ENCODE measurements around the gene NSMF. TPM values are rescaled to one million over a fixed set of nuclear protein-coding genes. Genes with fewer than 3 reads are reported as not detected.

Gene NSMF
- total and polyA plus RNA-seq, 2 experiments from 2014 or later, result 20.3 to 103 TPM

- no peaks in the 10 kb centered on the region; the same call in 2 of the 3 replicates for H3K36me3 Mint-ChIP-seq (ENCODE audit: low read depth)
- H3K4me3 Mint-ChIP-seq, result no peak overlapping the region
- H3F3A ChIP-seq (replicated peaks; ENCODE audit: low read depth), result no peaks in the 10 kb centered on the region
- H3K9me2 ChIP-seq (ENCODE audit: insufficient read depth), result no peaks in the 10 kb centered on the region
- H3K4me1 Mint-ChIP-seq, result peaks cover 2% of the 10 kb centered on the region; the same call in 2 of the 3 replicates
- TF ChIP-seq ETS1 (IDR thresholded peaks at IDR 0.05), result no peak
- no peak for TF ChIP-seq ZNF462 (CRISPR knock-in tag; IDR thresholded peaks at IDR 0.05)
- TF ChIP-seq ZNF331 (CRISPR knock-in tag; IDR thresholded peaks at IDR 0.05; ENCODE audit: low read depth), result no peak
- TF ChIP-seq CREB1 (CRISPR knock-in tag; IDR thresholded peaks at IDR 0.05; ENCODE audit: low read depth), result no peak
- no peak for TF ChIP-seq NANOG (IDR thresholded peaks at IDR 0.05; ENCODE audit: borderline replicate concordance)
- TF ChIP-seq EZH2phosphoT487 (IDR thresholded peaks at IDR 0.05; ENCODE audit: unreplicated experiment), result no peak
- no peak for TF ChIP-seq CTCF (conservative IDR thresholded peaks at IDR 0.05; ENCODE audit: low read depth in 2 of 2)
- TF ChIP-seq EZH2 (IDR thresholded peaks at IDR 0.05; ENCODE audit: low read depth, unreplicated experiment), result no peak
- no peak for TF ChIP-seq JUNB (IDR thresholded peaks at IDR 0.05; ENCODE audit: unreplicated experiment)
- TF ChIP-seq STAT1 (IDR thresholded peaks at IDR 0.05; ENCODE audit: unreplicated experiment), result no peak
- no peak for TF ChIP-seq POLR2AphosphoS5 (IDR thresholded peaks at IDR 0.05; ENCODE audit: low read depth)
- TF ChIP-seq ZNF114 (CRISPR knock-in tag; IDR thresholded peaks at IDR 0.05), result no peak
- no peak for TF ChIP-seq REST (IDR thresholded peaks at IDR 0.05; ENCODE audit: unreplicated experiment)
- no peaks in the 10 kb centered on the region for H4K20me1 ChIP-seq (replicated peaks; ENCODE audit: insufficient read depth)
- no peaks in the 10 kb centered on the region for H3K27me3 ChIP-seq (ENCODE audit: insufficient read depth)
- ATAC-seq (no peak), DNase-seq (ENCODE audit: low spot score) (no peak)
- peaks cover 11% of the 10 kb centered on the region for H3K27me3 Mint-ChIP-seq (ENCODE audit: insufficient read depth, low read depth, poor library complexity)
- H3K27ac Mint-ChIP-seq, result no peak overlapping the region
- H2AFZ ChIP-seq, result no peak overlapping the region
- no peak overlapping the region for H3K27ac ChIP-seq (ENCODE audit: low read depth)
- H3K4me1 ChIP-seq (ENCODE audit: insufficient read depth), result no peaks in the 10 kb centered on the region
- H3K79me2 ChIP-seq (replicated peaks; ENCODE audit: insufficient read depth), result no peaks in the 10 kb centered on the region
- no peaks in the 10 kb centered on the region for H3K36me3 ChIP-seq (ENCODE audit: insufficient read depth)
- no peaks in the 10 kb centered on the region; the same call in 2 of the 3 replicates for H3K9me3 Mint-ChIP-seq
- H3K4me3 ChIP-seq, result no peak overlapping the region
- no peak overlapping the region for H3K4me2 ChIP-seq
Observed at GRCh38 chr9:137463931-137464290, 4.8 kb upstream of the NSMF start.
